Superior temporal gyrus (tissue), 1 donor: Measurements from ENCODE around the gene HBG2.
"Not testable (repeated sequence)": the region's sequence is repeated elsewhere in the genome, so short reads cannot be mapped to it uniquely, and the experiment has no call there.

Source experiments
- DNase-seq: peaks from one replicate; pipeline ENCODE4 v3.0.0-alpha.2; 2016; ENCODE audit errors: extremely low spot score

HBG2 gene

GRCh38 chr11:5254646-5255413 is at the start of gene HBG2:
TSS of gene HBG2 (minus strand) at chr11:5254781. CDS start at chr11:5254728, 53 bp downstream.
- not testable (repeated sequence) for DNase-seq

DNA sequence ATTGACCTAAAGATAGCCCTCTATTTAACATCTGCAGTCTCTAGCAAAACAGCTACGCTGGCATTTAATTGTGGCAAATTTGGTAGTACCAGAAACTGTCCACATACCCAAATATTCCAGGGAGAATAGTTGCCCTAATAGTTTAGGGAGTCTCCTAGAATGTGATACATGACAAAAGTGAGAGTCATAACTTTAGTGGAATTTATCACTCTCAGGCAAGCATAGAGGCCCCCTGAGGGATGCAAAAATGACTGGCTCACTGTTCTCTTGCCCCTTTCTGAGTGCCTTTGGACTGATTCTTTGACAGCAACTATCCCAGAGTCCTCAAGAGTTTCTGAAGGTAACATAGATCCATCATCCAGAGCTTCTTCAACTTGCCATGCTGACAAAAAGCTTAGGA is 49.5 kb upstream of the HBG2 start:
- no peak for DNase-seq

DNA sequence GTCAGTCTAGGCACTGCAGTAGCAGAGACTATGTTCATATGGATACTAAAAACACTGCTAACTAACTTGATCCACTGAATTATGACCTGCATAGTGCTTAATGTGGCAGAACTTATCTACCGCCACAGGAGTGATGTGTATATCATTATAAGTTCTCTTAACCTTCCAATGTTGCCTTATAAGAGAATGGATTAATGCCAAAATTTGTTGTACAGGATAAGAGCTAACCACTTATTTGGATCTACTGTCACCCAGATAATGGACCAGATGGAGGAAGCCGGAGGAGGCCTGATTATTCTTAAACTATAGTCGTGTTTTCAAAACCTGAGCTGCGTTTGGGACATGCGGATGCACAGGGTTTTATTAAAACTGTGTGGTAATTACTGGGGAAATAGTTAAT is 49.0 kb upstream of the HBG2 start:
- DNase-seq: no peak

DNA sequence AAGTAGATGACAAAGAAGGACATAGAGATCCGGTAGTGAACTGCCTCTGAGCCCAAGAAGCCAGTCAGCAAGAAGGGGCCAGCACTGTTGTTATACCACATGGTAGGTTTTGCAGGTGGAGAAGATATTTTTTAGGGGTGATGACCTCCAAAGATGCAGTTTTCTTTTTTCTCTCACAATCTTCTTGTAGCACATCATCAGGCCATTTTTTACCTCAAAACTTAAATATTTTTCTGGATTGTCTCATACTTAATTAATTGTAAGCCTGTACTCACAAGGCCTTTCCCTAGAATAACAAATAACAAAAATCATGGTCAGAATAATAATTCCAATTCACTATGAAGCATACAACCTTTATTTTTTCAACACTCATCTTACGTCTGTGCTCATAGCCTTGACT is 47.3 kb upstream of the HBG2 start, which contains the start of gene OR51B4:
OR51B4 (minus strand) TSS at position 101 of the 400 bp plus-strand sequence; CDS start at position 101, 0 bp downstream.
- DNase-seq: no peak

- no peak for DNase-seq
These were observed 45.7 kb upstream of the HBG2 start for GRCh38 chr11:5300251-5300650.

GRCh38 chr11:5298451-5298850 is 43.9 kb upstream of the HBG2 start:
- DNase-seq: no peak

- no peak for DNase-seq
These were observed 43.2 kb upstream of the HBG2 start for GRCh38 chr11:5297721-5298323.

DNA sequence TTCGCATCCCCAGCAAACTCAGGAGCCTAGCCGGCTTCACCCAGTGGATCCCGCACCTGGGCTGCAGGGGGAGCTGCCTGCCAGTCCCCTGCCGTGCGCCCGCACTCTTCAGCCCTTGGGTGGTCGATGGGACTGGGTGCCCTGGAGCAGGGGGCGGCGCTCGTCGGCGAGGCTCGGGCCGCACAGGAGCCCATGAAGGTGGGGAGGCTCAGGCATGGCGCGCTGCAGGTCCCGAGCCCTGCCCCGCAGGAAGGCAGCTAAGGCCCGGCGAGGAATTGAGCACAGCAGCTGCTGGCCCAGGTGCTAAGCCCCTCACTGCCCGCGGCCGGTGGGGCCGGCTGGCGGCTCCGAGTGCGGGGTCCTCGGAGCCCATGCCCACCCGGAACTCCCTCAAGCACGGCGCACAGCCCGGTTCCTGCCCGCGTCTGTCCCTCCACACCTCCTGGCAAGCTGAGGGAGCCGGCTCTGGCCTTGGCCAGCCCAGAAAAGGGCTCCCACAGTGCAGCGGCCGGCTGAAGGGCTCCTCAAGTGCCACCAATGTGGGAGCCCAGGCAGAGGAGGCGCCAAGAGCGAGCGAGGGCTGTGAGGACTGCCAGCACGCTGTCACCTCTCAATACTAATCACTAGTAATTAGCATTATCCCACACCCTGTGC is 39.9 kb upstream of the HBG2 start:
- not testable (repeated sequence) for DNase-seq

DNA sequence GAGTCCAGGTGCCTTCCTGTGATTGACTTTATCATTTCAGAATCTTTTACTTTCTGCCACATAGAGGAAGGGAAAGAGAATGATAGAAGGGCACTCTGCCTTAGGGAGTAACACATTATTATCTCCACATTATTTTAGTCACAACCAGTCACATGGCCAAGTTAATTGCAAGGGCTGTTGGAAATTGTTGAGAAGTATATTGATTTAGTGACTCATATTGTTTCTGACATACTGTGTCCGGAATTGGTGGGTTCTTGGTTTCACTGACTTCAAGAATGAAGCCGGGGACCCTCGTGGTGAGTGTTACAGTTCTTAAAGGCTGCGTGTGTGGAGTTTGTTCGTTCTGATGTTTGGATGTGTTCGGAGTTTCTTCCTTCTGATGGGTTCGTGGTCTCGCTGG is 38.4 kb upstream of the HBG2 start:
- DNase-seq: no peak

DNA sequence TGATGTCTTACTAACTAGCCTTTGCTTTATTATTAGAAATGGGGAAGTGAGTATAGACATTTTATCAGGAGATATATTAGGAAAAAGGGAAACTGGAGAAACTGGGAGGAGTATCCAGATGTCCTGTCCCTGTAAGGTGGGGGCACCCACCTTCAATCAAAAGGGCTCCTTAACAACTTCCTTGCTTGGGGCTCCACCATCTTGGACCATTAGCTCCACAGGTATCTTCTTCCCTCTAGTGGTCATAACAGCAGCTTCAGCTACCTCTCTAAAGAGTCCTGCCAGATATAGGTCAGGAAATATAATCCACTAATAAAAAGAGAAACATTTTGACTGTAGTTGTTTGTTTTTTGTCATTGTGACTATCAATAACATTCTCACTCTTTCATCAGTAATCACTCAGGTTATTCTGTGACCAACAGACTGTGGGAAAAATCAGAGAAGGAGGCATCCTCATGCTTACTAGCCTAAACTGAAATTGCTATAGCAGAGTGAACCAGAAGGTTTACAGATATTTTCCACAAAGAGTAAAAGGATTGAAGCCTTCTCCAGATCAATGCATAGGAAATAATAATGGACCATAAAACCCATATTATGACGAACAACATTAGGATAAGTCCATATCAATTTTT is 36.7 kb upstream of the HBG2 start:
- DNase-seq: no peak

DNA sequence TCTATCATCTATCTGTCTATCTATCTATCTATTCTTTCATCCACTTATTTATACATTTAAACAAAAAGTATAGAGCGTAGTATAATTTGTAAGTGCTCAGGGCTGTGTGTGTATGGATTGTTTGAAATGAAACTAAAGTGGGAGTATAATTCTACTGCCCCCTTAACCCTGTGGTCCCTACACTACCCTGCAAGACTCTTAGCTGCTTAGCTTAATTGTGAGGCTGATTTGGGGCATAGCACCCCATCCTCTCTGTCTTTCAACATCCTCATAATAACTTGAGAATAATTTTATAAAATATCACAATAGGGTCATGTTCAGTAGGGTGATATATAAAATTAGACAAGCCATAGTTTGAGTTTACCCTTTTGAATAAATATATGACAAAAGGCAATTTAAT is 35.5 kb upstream of the HBG2 start:
- no peak for DNase-seq

DNA sequence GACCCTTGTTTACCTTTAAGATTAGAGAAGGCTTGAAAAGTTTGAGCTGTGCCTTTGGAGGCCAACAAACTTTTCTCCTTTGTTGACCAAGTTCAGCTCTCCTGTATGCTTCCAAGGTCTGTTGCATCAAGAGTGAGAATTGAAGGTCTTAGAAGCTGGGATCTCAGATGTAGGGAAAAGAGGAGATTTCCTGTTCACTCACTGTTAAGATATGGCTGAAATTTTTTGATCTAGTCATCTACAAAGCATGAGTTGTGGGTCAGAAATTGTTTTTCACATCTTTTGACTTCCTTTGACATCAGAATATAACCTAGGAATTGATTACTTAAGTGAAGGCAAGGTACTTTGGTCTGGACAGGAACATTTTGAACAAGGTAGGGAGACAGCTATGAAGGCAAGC is 35.1 kb upstream of the HBG2 start:
- DNase-seq: no peak

- no peak for DNase-seq
These were observed 34.4 kb upstream of the HBG2 start for GRCh38 chr11:5288906-5289550.

DNA sequence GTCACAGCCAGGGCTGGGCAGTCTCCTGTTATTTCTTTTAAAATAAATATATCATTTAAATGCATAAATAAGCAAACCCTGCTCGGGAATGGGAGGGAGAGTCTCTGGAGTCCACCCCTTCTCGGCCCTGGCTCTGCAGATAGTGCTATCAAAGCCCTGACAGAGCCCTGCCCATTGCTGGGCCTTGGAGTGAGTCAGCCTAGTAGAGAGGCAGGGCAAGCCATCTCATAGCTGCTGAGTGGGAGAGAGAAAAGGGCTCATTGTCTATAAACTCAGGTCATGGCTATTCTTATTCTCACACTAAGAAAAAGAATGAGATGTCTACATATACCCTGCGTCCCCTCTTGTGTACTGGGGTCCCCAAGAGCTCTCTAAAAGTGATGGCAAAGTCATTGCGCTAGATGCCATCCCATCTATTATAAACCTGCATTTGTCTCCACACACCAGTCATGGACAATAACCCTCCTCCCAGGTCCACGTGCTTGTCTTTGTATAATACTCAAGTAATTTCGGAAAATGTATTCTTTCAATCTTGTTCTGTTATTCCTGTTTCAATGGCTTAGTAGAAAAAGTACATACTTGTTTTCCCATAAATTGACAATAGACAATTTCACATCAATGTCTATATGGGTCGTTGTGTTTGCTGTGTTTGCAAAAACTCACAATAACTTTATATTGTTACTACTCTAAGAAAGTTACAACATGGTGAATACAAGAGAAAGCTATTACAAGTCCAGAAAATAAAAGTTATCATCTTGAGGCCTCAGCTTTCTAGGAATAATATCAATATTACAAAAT is 33.7 kb upstream of the HBG2 start:
- DNase-seq: no peak

DNA sequence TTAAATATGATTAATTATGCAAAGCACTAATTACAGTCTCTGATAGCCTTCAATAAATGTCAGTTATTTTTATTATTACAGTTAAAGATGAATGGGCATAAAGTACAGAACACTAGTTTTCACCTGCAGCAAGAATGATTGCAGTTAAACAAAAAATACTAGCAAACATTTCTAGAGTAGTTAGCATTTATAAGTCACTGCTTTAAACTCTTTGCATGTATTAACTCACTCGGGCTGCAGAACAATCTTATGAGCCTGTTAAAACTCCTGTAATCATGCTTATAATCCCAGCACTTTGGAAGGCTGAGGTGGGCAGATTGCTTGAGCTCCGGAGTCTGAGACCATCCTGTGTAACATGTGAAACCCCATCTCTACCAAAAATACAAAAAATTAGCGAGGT is 32.3 kb upstream of the HBG2 start:
- DNase-seq: no peak

- no peak for DNase-seq
These were observed 31.8 kb upstream of the HBG2 start for GRCh38 chr11:5286351-5286750.

- no peak for DNase-seq
These were observed 31.2 kb upstream of the HBG2 start for GRCh38 chr11:5285703-5286340.

GRCh38 chr11:5284637-5285036 is 30.1 kb upstream of the HBG2 start:
- no peak for DNase-seq

DNA sequence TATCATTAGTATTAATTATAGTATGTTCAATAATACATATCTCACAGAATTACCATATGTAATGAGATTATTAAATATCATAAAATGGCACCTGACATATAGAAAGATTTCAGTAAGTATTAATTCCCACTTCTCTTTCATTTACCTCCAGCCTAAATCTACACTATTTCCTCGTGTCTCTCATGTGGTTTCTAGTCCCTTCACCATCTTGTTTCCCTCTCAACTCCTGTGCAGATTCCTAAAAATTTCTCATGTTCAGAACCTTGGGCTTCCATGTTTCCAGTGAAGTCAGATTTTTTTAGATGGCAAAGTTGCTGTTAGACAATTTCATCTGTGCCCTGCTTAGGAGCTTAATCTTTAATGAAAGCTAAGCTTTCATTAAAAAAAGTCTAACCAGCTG is 29.3 kb upstream of the HBG2 start:
- DNase-seq: no peak

- DNase-seq: no peak
These were observed 28.5 kb upstream of the HBG2 start for GRCh38 chr11:5283086-5283485.

- DNase-seq: no peak
These were observed 28.0 kb upstream of the HBG2 start for GRCh38 chr11:5282628-5283027.
